ENCODE results near the gene TPX2. TPM values are rescaled to one million over a fixed set of nuclear protein-coding genes. Genes with fewer than 3 reads are reported as not detected.
A peak's percentile ranks its signal among the peaks of the same experiment; 100 is the strongest.
"Not testable (repeated sequence)": the region's sequence is repeated elsewhere in the genome, so short reads cannot be mapped to it uniquely, and the experiment has no call there.

Gene TPX2
- total RNA-seq, 2 experiments from 2014 or later = 148 to 159 TPM

- CTCF ChIA-PET = interaction anchor here (0.6 to 4.7 kb wide), 2 partner anchors 11 to 15 kb away, joined by 3 to 33 read pairs; no protein-coding TSS in a partner anchor
- H3K4me3 Mint-ChIP-seq = no peak overlapping the region
- H3K27ac Mint-ChIP-seq = peak overlapping the region; percentile 16
- H3K36me3 Mint-ChIP-seq = peaks cover 30% of the 10 kb centered on the region
- DNase-seq = no peak
- peaks cover 11% of the 10 kb centered on the region for H3K4me1 Mint-ChIP-seq
- no peaks in the 10 kb centered on the region for H3K9me3 Mint-ChIP-seq (ENCODE audit: low read depth)
- no peak for ATAC-seq
- H3K27me3 Mint-ChIP-seq = no peaks in the 10 kb centered on the region
Observed at GRCh38 chr20:31806564-31807355, 67.7 kb downstream of the TPX2 start.

- H3K9me3 Mint-ChIP-seq (ENCODE audit: low read depth) = no peaks in the 10 kb centered on the region
- DNase-seq = no peak
- H3K27me3 Mint-ChIP-seq = no peaks in the 10 kb centered on the region
- peaks cover 21% of the 10 kb centered on the region for H3K36me3 Mint-ChIP-seq
- peaks cover 8% of the 10 kb centered on the region for H3K4me1 Mint-ChIP-seq
- ATAC-seq = no peak
- no peak overlapping the region for H3K27ac Mint-ChIP-seq
- H3K4me3 Mint-ChIP-seq = no peak overlapping the region
- CTCF ChIA-PET = interaction anchor here (1.0 to 4.7 kb wide), 4 partner anchors 9 to 26 kb away, joined by 3 to 33 read pairs (median 3); no protein-coding TSS in a partner anchor
Observed at GRCh38 chr20:31808481-31808880, 69.4 kb downstream of the TPX2 start.

GRCh38 chr20:31809661-31810060 is 70.6 kb downstream of the TPX2 start:
- H3K4me1 Mint-ChIP-seq = peaks cover 4% of the 10 kb centered on the region
- DNase-seq (no peak), ATAC-seq (no peak)
- no peaks in the 10 kb centered on the region for H3K27me3 Mint-ChIP-seq
- no peaks in the 10 kb centered on the region for H3K9me3 Mint-ChIP-seq (ENCODE audit: low read depth)
- H3K27ac Mint-ChIP-seq = no peak overlapping the region
- CTCF ChIA-PET = interaction anchor here (1.5 to 4.7 kb wide), 3 partner anchors 12 to 43 kb away, joined by 3 to 33 read pairs (median 3); no protein-coding TSS in a partner anchor
- no peak overlapping the region for H3K4me3 Mint-ChIP-seq
- peaks cover 12% of the 10 kb centered on the region for H3K36me3 Mint-ChIP-seq

- peaks cover 4% of the 10 kb centered on the region for H3K4me1 Mint-ChIP-seq
- ATAC-seq (no peak), DNase-seq (no peak)
- H3K27me3 Mint-ChIP-seq = no peaks in the 10 kb centered on the region
- peaks cover 6% of the 10 kb centered on the region for H3K36me3 Mint-ChIP-seq
- H3K4me3 Mint-ChIP-seq = no peak overlapping the region
- H3K27ac Mint-ChIP-seq = no peak overlapping the region
- no peaks in the 10 kb centered on the region for H3K9me3 Mint-ChIP-seq (ENCODE audit: low read depth)
- CTCF ChIA-PET = interaction anchor here (4.7 kb wide), 1 partner anchor 11 kb away, joined by 33 read pairs; no protein-coding TSS in a partner anchor
Observed at GRCh38 chr20:31811198-31811597, 72.1 kb downstream of the TPX2 start.

- CTCF ChIA-PET = interaction anchor here (3.0 kb wide), 1 partner anchor 11 kb away, joined by 9 read pairs; no protein-coding TSS in a partner anchor
- no peak for ATAC-seq
- no peak overlapping the region for H3K4me3 Mint-ChIP-seq
Observed at GRCh38 chr20:31811796-31812728, 73.0 kb downstream of the TPX2 start.

GRCh38 chr20:31813611-31814010 is 74.5 kb downstream of the TPX2 start:
- H3K36me3 Mint-ChIP-seq = no peaks in the 10 kb centered on the region
- no peaks in the 10 kb centered on the region for H3K9me3 Mint-ChIP-seq (ENCODE audit: low read depth)
- no peak overlapping the region for H3K4me3 Mint-ChIP-seq
- DNase-seq = no peak
- no peak overlapping the region for H3K27ac Mint-ChIP-seq
- H3K27me3 Mint-ChIP-seq = no peaks in the 10 kb centered on the region
- H3K4me1 Mint-ChIP-seq = no peaks in the 10 kb centered on the region
- CTCF ChIA-PET = interaction anchor here (1.2 to 3.0 kb wide), 3 partner anchors 9 to 33 kb away, joined by 3 to 9 read pairs (median 8); no protein-coding TSS in a partner anchor
- ATAC-seq = no peak

More at GRCh38 chr20:31811796-31812728, 73.0 kb downstream of the TPX2 start:
- Mint-ChIP-seq H3K4me1 (peaks cover 2% of the 10 kb centered on the region), H3K27ac (no peak overlapping the region), H3K36me3 (peaks cover 2% of the 10 kb centered on the region), H3K9me3 (ENCODE audit: low read depth) (no peaks in the 10 kb centered on the region), H3K27me3 (no peaks in the 10 kb centered on the region)
- no peak for DNase-seq

- not testable (repeated sequence) for H3K4me3 Mint-ChIP-seq; H3K36me3 Mint-ChIP-seq; H3K27ac Mint-ChIP-seq; DNase-seq; H3K4me1 Mint-ChIP-seq; H3K9me3 Mint-ChIP-seq (ENCODE audit: low read depth); ATAC-seq; H3K27me3 Mint-ChIP-seq
- CTCF ChIA-PET = interaction anchor here (1.2 to 3.0 kb wide), 3 partner anchors 8 to 33 kb away, joined by 3 to 9 read pairs (median 8); no protein-coding TSS in a partner anchor
Observed at GRCh38 chr20:31814142-31814541, 75.1 kb downstream of the TPX2 start.

GRCh38 chr20:31815408-31816188 is 76.5 kb downstream of the TPX2 start:
- no peak for ATAC-seq
- H3K27ac Mint-ChIP-seq = no peak overlapping the region
- CTCF ChIA-PET = interaction anchor here (2.5 to 3.1 kb wide), 3 partner anchors 8 to 36 kb away, joined by 8 to 11 read pairs (median 9); no protein-coding TSS in a partner anchor
- H3K4me1 Mint-ChIP-seq = no peaks in the 10 kb centered on the region
- no peaks in the 10 kb centered on the region for H3K27me3 Mint-ChIP-seq
- no peaks in the 10 kb centered on the region for H3K36me3 Mint-ChIP-seq
- H3K4me3 Mint-ChIP-seq = no peak overlapping the region
- H3K9me3 Mint-ChIP-seq (ENCODE audit: low read depth) = no peaks in the 10 kb centered on the region
- no peak for DNase-seq

GRCh38 chr20:31816221-31816620 is 77.1 kb downstream of the TPX2 start:
- ATAC-seq = no peak
- Mint-ChIP-seq H3K4me1 (no peaks in the 10 kb centered on the region), H3K4me3 (no peak overlapping the region), H3K27ac (no peak overlapping the region), H3K36me3 (no peaks in the 10 kb centered on the region), H3K27me3 (no peaks in the 10 kb centered on the region), H3K9me3 (ENCODE audit: low read depth) (no peaks in the 10 kb centered on the region)
- DNase-seq = no peak
- CTCF ChIA-PET = interaction anchor here (0.6 to 3.1 kb wide), 4 partner anchors 19 to 51 kb away, joined by 3 to 11 read pairs (median 3); no protein-coding TSS in a partner anchor

GRCh38 chr20:31817461-31817860 is 78.4 kb downstream of the TPX2 start:
- no peaks in the 10 kb centered on the region for H3K9me3 Mint-ChIP-seq (ENCODE audit: low read depth)
- H3K27me3 Mint-ChIP-seq = no peaks in the 10 kb centered on the region
- H3K36me3 Mint-ChIP-seq = no peaks in the 10 kb centered on the region
- peaks cover 3% of the 10 kb centered on the region for H3K4me1 Mint-ChIP-seq
- DNase-seq (no peak), ATAC-seq (no peak)
- H3K4me3 Mint-ChIP-seq = no peak overlapping the region
- CTCF ChIA-PET = interaction anchor here (1.0 to 3.1 kb wide), 6 partner anchors 9 to 218 kb away, joined by 3 to 11 read pairs (median 4); no protein-coding TSS in a partner anchor
- H3K27ac Mint-ChIP-seq = no peak overlapping the region

GRCh38 chr20:31818376-31818908 is 79.4 kb downstream of the TPX2 start:
- no peak for ATAC-seq
- Mint-ChIP-seq H3K9me3 (ENCODE audit: low read depth) (no peaks in the 10 kb centered on the region), H3K27me3 (no peaks in the 10 kb centered on the region), H3K4me1 (peaks cover 5% of the 10 kb centered on the region), H3K36me3 (no peaks in the 10 kb centered on the region), H3K4me3 (no peak overlapping the region), H3K27ac (no peak overlapping the region)
- no peak for DNase-seq
- CTCF ChIA-PET = interaction anchor here (1.1 to 7.1 kb wide), 5 partner anchors 12 to 34 kb away, joined by 3 to 110 read pairs (median 6); partner anchors contain the start of gene FOXS1

All from activated CD8-positive, alpha-beta memory T cell treated with anti-CD3 and anti-CD28 coated beads, Interleukin-2, amount 10 ng/mL, durations not matched to agents 7 days and 5 days (primary cell).